Iris pigment epithelial cell (primary cell): Measurements from ENCODE around the gene YPEL3.

ENCODE experiments used
- DNase-seq: peaks from one replicate; pipeline ENCODE4 v3.0.0-alpha.2; 2011; ENCODE audit warnings: low read depth

Gene YPEL3

DNA sequence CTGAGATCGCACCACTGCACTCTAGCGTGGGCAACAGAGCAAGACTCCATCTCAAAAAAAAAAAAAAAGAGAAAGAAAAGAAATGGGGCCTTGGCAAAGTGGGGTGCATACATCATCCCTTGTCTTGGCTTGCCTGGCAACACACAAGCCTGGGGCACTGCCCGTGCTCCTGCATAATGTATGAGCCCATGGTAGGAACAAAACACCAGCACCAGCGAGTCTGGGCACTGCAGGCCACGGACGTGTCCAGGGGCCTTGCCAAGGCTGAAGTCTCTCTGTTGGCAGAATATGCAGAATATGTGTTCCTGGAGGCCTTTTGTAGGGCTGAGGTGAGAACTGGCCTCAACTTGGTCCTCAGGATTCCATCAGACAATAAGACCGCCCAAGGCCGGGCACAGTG lies 46.1 kb downstream of the YPEL3 start:
- no peak for DNase-seq

DNA sequence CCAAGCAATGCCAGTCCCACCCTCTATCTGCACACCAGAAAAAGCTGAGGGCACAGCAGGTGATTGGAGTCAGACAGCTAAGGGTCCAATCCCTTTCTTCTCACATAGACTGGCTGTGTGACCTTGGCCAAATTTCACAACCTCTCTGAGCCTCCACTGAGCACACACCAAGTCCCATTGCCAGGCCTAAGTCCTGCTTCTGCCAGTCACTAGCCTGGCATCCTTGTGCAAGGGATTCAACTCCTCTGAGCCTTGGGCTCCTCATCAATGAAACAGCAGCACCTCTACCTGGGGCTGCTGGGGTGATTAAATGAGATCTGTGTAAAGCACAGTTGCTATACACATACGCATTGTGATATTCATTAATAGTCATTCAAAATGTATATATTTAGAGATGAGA lies 49.4 kb downstream of the YPEL3 start:
- DNase-seq = no peak

DNA sequence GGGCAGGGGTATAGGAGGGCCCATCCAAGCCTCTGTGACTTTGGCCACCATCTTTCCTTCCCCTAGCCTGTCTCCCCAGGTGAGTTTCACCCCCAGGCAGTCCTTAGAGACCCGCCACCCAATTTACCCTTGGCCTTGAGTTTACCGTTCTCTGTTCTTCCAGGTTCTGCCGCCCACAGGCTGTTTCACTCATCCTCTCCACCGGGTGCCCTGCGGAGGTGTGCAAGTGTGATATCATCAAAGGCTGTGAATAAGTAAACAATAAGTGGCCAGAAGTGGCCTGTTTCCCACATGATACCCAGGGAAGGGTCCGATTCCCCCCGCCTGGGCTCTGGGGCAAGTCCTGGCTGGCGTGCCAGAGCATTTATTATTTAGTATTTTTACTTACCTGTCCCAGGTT lies 49.8 kb downstream of the YPEL3 start:
- DNase-seq = no peak
